Testis (tissue), 2 donors: ENCODE measurements around the gene ZFYVE26.

Experiments used
- POLR2A ChIP-seq: fragments of 450-650 bp; IDR thresholded peaks from one replicate; pipeline ENCODE4 v1.6.1; 2017; ENCODE audit warnings: antibody characterized with exemption, mild to moderate bottlenecking, moderate library complexity
- TF ChIP-seq, protein P1 (sequence below), 3 experiments: fragments of 450-650 bp in 2 of 3; fragments of 200-600 bp in 1 of 3; sonication (generic) in 1 of 3; IDR thresholded peaks; one replicate each; pipeline ENCODE4 v1.5.1; 2016 to 2019; ENCODE audit warnings: antibody characterized with exemption in 3 of 3, mild to moderate bottlenecking in 2 of 3, moderate library complexity in 1 of 3

GRCh38 chr14:67728258-67728657, 88.1 kb downstream of the ZFYVE26 start:
- TF ChIP-seq, protein P1, sequence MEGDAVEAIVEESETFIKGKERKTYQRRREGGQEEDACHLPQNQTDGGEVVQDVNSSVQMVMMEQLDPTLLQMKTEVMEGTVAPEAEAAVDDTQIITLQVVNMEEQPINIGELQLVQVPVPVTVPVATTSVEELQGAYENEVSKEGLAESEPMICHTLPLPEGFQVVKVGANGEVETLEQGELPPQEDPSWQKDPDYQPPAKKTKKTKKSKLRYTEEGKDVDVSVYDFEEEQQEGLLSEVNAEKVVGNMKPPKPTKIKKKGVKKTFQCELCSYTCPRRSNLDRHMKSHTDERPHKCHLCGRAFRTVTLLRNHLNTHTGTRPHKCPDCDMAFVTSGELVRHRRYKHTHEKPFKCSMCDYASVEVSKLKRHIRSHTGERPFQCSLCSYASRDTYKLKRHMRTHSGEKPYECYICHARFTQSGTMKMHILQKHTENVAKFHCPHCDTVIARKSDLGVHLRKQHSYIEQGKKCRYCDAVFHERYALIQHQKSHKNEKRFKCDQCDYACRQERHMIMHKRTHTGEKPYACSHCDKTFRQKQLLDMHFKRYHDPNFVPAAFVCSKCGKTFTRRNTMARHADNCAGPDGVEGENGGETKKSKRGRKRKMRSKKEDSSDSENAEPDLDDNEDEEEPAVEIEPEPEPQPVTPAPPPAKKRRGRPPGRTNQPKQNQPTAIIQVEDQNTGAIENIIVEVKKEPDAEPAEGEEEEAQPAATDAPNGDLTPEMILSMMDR (IDR thresholded peaks at IDR 0.05), result no peak
- TF ChIP-seq POLR2A, result no peak
